Measurements from ENCODE around the gene DNAH11.
"Not testable (repeated sequence)": the region's sequence is repeated elsewhere in the genome, so short reads cannot be mapped to it uniquely, and the experiment has no call there.

The DNAH11 gene, protein sequence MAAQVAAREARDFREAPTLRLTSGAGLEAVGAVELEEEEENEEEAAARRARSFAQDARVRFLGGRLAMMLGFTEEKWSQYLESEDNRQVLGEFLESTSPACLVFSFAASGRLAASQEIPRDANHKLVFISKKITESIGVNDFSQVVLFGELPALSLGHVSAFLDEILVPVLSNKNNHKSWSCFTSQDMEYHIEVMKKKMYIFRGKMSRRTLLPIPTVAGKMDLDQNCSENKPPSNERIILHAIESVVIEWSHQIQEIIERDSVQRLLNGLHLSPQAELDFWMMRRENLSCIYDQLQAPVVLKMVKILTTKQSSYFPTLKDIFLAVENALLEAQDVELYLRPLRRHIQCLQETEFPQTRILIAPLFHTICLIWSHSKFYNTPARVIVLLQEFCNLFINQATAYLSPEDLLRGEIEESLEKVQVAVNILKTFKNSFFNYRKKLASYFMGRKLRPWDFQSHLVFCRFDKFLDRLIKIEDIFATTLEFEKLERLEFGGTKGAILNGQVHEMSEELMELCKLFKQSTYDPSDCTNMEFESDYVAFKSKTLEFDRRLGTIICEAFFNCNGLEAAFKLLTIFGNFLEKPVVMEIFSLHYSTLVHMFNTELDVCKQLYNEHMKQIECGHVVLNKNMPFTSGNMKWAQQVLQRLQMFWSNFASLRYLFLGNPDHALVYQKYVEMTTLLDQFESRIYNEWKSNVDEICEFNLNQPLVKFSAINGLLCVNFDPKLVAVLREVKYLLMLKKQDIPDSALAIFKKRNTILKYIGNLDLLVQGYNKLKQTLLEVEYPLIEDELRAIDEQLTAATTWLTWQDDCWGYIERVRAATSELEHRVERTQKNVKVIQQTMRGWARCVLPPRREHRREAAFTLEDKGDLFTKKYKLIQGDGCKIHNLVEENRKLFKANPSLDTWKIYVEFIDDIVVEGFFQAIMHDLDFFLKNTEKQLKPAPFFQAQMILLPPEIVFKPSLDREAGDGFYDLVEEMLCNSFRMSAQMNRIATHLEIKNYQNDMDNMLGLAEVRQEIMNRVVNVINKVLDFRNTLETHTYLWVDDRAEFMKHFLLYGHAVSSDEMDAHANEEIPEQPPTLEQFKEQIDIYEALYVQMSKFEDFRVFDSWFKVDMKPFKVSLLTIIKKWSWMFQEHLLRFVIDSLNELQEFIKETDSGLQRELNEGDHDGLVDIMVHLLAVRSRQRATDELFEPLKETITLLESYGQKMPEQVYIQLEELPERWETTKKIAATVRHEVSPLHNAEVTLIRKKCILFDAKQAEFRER (N-terminal part only)

DNA sequence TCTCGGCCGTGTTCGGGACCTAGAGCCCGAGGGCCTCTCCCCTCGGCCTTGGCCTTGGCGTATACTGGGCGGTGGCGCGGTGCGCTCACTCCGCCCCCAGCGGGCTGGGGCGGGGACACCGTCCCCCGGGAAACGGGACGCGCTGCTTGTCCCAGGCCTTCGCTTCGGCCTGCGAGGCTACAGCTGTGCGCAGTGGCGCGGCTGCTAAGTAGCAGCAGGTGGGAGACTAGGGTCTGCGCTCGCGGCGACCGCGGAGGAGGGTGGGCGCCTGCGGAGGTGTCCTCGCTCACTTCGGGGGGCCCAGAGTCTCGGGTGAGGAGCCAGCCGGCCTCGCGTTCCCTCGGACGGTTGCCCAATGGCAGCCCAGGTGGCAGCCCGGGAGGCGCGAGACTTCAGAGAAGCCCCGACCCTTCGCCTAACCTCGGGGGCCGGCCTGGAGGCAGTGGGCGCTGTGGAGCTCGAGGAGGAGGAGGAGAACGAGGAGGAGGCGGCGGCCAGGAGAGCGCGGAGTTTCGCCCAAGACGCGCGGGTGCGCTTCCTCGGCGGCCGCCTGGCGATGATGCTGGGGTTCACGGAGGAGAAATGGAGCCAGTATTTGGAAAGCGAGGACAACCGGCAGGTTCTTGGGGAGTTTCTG, at the start of gene DNAH11:
Gene DNAH11, plus strand, starts transcription at position 149 of the 637 bp plus-strand sequence. Its CDS starts 207 bp downstream, at position 356.
- DNase-seq, result peak; percentile 72

DNA sequence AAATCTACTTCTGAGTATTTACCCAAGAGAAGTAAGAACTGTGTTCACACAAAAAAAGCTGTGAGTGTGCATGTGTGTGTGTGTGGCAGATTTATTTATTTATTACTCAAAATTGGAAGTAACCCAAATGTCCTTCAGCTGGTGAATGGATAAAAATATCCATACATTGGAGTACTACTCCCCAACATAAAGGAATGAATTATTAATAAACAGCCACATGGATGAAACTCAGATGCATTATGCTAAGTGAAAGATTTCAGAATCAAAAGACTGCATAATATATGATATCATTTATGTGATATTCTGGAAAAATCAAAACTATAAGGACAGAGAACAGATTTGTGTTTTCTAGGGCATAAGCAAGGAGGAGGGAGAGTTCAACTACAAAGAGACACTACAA, 47.1 kb upstream of the DNAH11 start:
- no peak for DNase-seq

DNA sequence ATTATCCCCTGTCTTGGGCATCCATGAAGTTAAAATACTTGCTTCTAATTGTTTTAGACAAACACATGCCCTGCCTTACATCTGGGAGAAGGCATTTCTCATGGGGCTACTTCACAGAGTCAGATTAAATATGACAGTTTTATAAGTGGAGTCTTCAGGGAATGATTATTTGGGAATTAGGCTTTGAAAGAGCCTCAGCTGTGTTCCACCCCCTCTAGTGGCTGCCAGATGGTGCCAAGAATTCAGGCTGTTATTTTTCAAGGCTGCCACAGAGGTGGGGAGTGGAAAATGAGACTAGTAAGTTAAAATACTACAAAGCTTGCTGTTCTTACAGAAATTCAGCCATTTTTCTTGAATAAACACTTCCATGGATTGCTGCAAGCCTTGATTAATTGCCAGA, 45.8 kb upstream of the DNAH11 start:
- no peak for DNase-seq

DNA sequence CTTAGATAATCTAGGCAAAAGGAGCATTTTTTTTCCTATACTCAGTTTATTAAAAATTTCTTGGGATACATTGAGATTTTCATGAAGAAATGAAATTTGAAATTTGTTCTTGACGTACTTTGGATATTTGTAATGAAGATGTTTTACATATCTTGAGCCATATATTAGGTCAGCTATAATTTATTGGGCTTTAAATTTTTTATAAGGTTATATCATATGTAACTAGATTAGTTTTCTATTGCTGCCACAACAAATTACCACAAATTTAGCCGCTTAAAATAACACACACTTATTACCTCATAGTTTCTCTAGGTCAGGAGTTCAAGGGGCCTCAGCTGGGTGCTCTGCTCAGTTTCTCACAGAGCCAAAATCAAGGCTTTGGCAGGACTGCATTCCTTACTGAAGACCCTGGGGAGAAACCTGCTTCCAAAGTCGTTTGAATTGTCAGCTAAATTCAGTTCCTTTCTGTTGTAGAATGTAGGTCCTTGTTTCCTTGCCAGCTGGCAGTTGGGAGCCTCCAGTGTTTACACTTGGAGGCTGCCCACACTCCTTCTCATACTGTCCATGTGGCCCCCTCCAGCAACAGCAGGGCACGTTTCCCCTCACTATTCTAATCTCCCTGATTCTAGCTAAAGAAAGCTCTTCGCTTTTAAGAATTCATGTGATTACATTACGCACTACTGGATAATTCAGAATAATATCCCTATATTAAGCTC, 42.6 kb upstream of the DNAH11 start:
- no peak for DNase-seq

DNA sequence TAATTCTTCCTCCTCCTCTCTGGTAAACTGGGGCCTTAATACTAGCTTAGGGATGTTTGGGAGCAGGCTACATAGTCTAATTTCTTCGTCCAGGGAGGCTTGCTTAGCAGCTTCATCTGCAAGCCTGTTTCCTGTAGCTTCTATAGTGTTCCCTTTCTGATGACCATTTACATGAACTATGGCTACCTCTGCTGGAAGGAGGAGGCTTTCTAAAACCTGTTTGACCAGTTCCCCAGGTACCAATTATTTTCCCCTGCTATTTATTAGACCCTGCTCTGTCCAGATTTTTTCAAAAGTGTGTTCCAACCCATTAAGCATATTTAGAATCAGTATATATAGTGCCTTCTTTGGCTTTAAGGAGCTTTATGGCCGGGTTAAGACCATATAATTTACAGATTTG, 38.8 kb upstream of the DNAH11 start:
- DNase-seq, result peak; percentile 21

DNA sequence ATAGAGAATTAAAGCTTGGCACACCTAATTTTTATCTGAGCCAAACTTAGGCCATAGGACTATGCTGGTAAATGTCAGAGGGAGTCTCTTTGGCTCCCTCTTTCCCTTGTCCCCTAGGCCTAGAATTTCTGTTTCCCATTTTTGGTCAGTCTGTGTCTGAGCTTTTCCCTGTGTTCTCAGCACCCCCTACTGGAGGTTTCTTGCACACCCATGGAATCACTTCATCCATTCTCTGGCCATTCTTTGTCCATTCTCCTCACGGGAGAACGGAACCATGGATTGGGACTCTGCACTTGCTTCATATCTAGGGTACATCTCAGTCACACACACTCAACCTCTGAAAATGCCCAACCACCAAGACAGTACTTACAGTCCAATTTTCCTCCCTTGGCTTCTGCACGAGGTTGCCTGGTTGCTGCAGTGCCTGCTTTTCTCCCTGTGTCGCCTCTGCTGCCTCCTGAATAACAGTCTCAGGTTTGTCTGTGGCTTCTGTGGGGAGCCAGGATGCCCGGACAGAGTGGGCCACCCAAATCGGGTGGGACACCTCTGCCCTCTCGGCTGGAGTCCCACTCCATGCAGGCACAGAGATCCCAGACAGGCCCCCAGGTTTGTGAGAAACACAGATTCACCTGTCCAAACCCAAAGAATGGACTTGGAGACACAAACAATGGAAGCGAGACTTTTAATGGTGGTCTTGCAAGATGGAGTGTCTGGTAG, 35.1 kb upstream of the DNAH11 start:
- DNase-seq, result no peak

DNA sequence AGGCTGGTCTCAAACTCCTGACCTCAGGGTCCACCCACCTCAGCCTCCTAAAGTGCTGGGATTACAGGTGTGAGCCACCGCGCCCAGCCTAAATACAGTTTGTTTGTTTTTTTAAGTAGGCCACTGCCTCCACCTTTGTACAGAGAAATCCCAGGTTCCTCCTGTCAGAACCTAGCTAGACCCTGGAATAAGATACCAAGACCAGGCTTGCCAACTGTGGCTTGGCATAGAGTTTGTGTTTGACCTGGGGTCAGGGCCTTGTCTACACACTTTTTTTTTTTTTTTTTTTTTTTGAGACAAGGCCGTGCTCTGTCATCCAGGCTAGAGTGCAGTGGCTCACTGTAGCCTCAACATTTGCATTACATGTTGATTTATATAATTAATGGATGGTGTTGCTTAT, 34.3 kb upstream of the DNAH11 start:
- DNase-seq, result no peak

DNA sequence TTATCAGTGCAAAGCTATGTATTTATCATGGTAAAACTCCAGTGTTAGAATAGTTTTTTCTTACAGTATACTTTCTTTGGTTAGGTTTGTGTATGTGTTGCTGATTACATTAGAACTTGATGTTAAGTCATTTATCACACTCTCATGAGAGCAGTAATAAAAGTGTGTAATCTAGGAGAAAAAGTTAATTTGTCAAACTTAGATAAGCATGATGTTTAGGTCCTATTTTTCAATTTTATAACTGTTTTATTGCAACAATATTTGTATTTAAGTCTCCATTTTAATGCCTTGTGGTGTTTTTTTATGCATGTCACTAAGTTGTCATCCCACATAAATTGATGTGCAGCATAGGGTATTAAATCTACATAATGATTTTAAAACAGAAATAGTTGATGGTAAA, 28.8 kb upstream of the DNAH11 start:
- DNase-seq, result no peak

DNA sequence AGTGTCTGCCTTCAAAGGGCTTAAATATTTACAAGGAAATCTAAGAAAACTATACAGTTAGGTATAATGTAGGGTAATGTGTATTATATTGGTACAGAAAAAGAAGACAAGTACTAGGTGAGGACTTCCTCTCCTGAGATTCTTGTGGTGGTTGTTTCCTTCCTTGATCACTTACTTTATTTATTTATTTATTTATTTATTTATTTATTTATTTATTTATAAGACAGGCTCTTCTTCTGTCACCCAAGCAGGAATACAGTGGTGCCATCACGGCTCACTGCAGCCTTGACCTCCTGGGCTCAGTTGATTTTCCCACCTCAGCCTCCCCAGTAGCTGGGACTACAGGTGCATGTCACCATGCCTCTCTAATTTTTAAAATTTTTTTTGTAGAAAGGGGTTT, 18.2 kb upstream of the DNAH11 start:
- DNase-seq, result no peak

DNA sequence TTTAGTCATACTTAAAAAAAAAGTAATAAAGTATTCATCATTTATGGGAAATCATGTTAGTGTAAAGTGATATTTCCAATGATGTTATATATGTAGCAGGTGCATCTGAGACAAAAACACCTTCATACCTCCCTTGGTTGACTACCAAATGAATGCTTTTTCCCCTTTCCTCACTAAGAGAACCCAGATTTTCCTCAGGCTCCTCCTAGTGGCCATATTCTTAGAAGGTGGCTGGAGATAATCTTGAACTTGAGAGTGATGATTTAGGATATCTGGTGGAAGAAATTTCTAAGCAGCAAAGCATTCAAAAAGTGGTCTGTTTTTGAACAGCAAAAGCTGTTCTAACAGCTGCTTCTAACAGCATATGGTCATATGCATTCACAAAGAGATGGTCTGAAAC, 16.8 kb upstream of the DNAH11 start:
- DNase-seq, result no peak

DNA sequence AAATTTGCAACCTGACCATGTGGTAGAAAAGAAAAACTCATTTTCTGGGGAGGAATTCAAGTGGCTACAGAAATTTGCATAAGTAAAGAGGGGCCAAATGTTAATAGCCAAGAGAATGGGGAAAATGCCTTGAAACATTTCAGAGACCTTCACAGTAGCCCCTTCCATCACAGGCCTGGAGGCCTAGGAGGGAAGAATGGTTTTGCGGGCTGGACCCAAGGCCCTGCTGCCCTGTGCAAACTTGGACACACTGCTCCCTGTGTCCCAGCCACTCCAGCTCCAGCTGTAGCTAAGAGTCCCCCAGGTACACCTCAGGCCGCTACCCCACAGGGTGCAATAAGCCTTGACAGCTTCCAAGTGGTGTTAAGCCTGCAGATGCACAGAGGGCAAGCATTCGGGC, 16.4 kb upstream of the DNAH11 start:
- no peak for DNase-seq

DNA sequence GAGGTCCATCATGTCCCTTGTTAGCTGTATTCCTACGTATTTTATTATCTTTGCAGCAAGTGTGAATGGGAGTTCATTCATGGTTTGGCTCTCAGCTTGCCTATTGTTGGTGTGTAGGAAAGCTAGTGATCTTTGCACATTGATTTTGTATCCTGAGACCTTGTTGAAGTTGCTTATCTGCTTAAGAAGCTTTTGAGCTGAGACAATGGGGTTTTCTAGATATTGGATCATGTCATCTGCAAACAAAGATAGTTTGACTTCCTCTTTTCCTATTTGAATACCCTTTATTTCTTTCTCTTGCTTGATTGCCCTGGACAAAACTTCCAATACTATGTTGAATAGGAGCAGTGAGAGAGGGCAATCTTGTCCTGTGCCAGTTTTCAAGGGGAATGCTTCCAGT, 10.4 kb upstream of the DNAH11 start:
- DNase-seq, result not testable (repeated sequence)

DNA sequence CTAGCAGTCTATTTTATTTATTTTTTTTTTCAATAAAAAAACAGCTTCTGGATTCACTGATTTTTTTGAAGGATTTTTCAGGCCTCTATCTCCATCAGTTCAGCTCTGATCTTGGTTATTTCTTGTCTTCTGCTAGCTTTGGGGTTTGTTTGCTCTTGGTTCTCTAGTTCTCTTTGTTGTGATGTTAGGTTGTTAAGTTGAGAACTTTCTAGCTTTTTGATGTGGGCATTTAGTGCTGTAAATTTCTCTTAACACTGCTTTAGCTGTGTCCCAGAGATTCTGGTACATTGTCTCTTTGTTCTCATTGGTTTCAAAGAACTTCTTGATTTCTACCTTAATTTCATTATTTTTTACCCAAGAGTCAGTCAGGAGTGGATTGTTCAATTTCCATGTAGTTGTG, 9.2 kb upstream of the DNAH11 start:
- DNase-seq, result not testable (repeated sequence)

DNA sequence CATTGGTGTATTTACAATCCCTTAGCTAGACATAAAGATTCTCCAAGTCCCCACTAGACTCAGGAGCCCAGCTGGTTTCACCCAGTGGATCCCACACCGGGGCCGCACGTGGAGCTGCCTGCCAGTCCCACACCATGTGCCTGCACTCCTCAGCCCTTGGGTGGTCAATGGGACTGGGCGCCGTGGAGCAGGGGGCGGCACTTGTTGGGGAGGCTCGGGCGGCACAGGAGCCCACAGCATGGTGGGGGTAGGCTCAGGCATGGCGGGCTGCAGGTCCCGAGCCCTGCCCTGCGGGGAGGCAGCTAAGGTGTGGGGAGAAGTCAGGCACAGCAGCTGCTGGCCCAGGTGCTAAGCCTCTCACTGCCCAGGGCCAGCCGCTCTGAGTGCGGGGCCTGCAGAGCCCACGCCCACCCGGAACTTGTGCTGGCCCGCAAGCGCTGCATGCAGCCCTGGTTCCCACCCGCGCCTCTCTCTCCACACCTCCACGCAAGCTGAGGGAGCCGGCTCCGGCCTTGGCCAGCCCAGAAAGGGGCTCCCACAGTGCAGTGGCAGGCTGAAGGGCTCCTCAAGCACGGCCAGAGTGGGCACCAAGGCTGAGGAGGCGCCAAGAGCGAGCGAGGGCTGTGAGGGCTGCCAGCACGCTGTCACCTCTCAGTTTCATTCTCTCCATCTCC, 6.3 kb upstream of the DNAH11 start:
- not testable (repeated sequence) for DNase-seq

DNA sequence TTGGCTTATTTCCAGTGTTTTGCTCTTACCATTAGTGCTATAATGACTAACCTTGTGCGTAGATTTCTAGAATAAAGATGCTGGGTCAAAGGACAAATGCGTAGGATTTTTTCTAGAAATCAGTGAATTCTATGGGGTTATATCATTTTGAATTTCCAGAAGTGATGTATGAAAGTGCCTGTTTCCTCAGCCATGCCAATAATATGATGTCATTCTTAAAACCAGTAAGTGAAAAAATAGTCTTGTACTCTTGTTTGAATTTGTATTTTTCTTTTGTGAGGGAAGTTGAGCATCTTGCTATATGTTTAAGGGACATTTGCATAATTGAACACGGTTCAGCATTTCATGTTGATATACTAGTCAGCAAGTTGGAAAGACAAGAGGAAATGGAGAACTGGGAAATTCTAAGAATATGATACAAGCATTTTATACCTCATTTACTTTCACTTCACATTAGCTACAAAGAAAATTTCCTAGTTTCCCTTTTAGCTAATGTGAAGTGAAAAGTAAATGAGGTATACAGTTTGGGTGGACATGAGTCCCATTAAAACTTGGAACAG, 3.8 kb upstream of the DNAH11 start:
- no peak for DNase-seq

DNA sequence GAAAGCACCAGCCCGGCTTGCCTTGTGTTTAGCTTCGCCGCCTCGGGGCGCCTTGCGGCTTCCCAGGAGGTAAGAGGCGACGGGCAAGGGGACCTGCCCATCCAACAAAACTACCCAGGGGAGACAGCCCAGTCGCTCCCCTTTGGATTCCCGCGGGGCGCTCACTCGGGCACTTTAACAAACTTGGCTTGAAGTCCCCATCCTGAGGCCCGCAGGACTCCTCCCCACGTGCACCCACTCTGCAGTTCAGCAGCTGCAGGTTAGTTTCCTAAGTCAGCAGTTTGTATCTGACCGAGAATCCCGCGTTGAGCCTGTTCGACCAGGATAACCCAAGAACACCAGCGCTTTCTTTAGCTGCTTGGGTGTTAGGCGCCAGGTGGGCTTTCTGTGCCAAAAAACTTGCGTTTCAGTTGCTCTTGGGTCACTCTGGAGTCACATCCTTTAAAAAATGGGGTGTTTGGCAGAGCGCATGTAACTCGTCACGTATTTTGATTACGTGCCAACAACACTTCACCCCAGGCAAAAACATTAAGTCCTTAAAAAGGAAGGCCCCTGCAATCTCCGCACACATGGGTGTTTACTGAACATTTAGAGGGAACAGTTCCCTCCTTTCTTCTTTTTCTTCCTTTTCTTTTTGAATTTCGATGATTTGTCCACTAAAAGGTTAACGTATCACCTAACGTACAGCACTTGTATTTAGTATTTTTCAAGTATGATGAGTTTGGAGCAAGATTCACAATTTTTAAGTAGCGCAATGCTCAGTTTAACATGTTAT, 876 bp downstream of the DNAH11 start:
- DNase-seq, result peak; percentile 57

DNA sequence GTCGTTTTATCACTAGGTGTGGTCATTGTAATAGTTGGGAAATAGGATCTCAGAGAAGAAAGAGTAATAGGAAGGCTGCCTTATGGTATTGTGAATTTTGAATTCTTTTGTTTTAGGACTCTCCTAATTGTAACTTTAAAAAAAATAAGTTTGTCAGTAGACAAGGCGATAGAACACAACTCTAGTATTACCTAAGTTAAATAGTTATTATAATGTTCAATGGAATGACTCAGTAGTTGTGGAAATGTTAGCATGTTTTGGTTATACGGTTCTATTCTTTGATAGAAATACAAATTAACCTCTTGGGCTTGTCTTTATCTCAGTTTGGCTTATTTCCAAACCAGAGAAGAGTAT, 1.4 kb downstream of the DNAH11 start:
- no peak for DNase-seq

DNA sequence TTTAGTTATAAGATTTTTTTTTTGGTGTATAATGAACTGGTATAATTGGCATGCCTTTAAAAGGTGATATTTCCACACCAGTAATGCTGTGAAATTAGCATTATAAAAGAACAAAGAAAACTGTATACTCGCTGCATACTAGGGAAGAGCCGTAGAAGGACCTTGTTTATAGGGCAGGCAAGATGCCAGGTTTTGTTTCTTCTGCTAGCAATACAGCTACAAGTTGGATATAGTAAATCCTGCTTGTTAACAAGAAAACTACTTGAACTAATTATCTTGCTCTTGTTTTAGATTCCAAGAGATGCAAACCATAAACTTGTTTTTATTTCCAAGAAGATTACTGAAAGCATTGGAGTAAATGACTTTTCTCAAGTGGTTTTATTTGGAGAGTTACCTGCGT, 1.9 kb downstream of the DNAH11 start:
- DNase-seq, result peak; percentile 35

DNA sequence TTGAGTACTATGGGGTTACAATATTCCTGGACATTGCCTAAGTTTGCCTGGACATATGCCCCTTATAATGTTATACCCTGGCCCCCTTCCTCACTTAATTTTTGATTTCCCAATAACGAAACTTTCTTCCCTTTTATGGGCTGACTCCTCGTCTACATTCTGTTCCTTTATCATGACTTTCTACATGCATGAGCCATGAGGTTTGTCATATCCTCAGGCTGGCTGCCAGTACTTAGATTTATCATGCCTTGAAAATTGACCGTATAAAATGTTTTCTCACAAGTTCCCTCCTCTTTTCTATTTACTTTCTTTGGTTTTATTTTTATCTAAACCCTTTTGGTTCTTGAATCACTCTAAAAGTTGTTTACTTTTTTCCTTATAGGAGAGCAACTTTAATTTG, 4.7 kb downstream of the DNAH11 start:
- DNase-seq, result no peak

DNA sequence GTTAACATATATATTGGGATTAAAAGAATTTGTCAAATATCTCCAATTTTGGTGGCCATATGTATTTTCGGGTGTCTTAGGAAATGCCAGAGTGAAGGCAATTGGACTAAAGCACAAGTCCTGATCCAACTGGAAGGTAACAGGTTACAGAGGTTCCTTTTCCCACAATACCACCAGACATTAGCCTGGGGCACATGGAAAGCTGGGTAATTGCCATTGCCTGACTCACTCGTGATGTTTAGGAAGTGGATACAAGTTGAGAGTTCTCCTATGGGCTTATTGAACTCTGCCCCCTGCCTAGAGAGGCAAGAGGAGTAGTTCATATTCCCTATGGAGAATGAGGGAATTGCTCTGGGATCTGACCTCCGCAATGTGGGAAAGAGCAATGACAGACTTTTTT, 5.7 kb downstream of the DNAH11 start:
- no peak for DNase-seq
